Measurements from ENCODE around the gene RNMT.
A peak's percentile ranks its signal among the peaks of the same experiment; 100 is the strongest.
"Not testable (repeated sequence)": the region's sequence is repeated elsewhere in the genome, so short reads cannot be mapped to it uniquely, and the experiment has no call there.

RNMT gene

DNA sequence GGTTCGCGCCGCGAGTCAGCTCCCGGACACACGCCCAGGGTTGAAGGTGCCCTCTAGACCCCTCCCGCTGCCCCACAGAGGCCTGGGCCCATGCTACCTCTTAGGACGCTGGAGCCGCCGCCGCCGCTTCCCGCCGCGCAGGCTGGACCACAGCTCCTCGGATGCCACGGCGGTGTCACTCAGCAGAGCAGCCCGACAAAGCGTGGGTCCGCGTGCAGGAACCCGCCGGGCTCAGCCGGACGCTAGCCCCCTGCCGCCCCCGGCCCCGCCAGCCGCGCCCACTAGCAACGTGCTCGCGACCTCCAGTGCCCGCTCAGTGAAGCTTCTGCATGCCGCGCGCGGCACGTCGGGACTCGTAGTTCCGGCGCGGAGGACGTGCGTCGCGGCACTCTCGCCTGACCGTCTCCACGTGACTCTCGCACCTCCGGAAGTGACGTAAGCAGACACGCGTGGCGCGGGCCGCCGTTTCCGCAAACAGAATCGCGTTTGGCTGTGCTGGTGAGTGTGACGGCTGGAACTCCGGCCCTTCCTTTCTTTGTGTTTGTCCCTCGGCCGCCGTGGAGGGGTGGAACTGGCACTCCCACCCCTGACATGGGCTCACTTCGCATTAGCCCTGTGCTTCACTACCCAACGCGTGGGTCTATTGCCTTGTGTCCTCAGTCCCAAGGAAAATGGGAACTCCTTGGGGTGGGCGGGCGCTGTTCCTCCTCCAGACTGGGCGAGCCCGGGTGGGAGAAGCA, at the start of gene RNMT, which contains the start of gene FAM210A:
TSS of gene RNMT (plus strand) at position 442 of the 740 bp plus-strand sequence. CDS start 4,845 bp downstream, outside the sequence.
TSS of gene FAM210A (minus strand) at position 327 of the 740 bp plus-strand sequence. CDS start 44,481 bp downstream, outside the sequence.
- DNase-seq (ENCODE audit: low read depth in 2 of 2), result peak; percentile 83 to 86

DNA sequence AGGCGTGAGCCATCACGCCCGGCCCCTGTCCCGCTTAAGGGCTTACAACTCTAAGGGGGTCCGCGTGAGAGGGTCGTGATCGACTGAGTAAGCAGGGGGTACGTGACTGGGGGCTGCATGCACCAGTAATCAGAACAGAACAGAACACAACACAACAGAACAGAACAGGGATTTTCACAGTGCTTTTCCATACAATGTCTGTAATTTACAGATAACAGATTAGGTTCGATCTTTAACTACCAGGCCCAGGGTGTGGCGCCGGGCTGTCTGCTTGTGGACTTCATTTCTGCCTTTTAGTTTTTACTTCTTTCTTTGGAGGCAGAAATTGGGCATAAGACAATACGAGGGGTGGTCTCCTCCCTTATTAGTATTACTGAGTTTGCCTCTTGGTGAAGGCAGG, 49.1 kb upstream of the RNMT start:
- DNase-seq (ENCODE audit: low read depth in 2 of 2), result not testable (repeated sequence)

DNA sequence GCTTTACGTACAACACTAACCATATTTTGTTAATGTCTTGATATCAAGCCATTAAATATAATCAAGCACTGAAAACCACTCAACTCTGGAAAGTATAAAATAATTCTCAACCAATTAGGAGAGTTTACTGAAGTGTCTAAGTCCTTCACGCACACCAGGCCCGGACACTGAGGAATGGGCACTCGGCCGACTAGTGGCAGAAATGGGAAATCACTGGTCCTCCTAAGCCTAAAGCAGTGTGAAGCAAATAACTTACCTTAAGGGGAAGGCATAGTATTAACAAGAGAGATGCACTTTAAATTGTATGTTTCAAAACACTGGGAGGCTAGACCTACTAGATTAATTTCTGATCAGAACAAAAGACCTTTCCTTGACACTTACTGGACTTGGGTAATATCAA, 45.9 kb upstream of the RNMT start:
- no peak for DNase-seq (ENCODE audit: low read depth in 2 of 2)

DNA sequence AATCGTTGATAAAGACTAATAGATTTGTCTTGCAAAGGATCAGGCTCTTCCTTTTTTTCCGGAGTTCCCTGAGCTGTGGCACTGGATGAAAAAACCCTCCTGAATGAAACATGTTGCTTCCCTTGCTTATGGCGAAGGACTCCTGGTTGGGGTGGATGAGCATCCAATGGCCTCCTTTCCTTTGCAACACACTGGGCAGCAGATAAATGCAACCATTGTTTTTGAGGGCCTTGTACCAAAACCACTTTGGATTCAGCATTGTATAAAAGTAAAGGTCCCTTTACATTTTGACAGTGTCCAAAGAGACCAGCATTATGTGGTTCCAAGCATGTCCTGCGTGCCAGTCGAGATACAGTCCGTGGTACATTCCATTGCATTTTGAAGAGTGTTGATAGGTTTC, 44.8 kb upstream of the RNMT start:
- DNase-seq (ENCODE audit: low read depth in 2 of 2), result no peak

DNA sequence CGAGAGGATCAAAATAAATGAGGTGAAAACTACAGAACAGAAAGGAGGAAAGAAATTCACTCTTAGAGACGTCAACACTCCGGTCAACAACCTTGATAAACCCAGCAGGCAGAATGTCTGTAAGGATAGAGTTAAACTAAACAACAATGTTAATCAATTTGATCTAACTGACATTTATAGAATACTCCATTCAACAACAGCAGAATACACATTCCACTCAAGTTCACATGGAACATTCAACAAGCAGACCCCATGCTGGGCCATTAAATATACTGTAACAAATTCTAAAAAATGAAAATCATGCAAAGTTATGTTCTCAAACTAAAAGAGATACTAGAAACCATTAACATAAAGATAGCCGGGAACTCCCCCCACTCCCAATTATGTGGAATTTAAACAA, 41.9 kb upstream of the RNMT start:
- no peak for DNase-seq (ENCODE audit: low read depth in 2 of 2)

GRCh38 chr18:13688191-13689136, 38.0 kb upstream of the RNMT start:
- no peak for DNase-seq (ENCODE audit: low read depth in 2 of 2)

GRCh38 chr18:13690060-13690459, 36.4 kb upstream of the RNMT start:
- DNase-seq (ENCODE audit: low read depth in 2 of 2), result not testable (repeated sequence)

GRCh38 chr18:13695337-13695736, 31.1 kb upstream of the RNMT start:
- not testable (repeated sequence) for DNase-seq (ENCODE audit: low read depth in 2 of 2)

GRCh38 chr18:13696961-13697360, 29.5 kb upstream of the RNMT start:
- no peak for DNase-seq (ENCODE audit: low read depth in 2 of 2)

GRCh38 chr18:13700153-13700552, 26.3 kb upstream of the RNMT start:
- no peak for DNase-seq (ENCODE audit: low read depth in 2 of 2)

- DNase-seq (ENCODE audit: low read depth in 2 of 2), result no peak
Observed at GRCh38 chr18:13703899-13704298, 22.6 kb upstream of the RNMT start.

DNA sequence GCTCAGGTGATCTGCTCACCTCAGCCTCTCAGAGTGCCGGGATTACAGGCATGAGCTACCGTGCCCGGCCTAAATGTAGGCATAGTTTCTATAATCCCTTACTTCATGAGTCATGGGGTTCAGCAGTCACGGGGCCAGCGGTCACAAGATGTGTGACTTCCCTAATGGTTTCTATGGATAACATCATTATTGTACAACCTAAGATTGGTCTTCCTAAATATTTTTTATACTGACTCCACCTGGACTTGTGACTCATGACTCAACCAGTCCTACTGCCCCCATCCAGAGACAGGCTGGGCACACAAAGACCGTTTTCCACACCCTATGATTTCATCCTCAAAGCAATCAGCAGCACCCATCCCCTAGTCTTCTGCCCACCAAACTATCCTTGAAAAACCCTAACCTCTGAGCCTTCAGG, 16.1 kb upstream of the RNMT start:
- DNase-seq (ENCODE audit: low read depth in 2 of 2), result no peak

GRCh38 chr18:13712400-13713131, 13.9 kb upstream of the RNMT start:
- no peak for DNase-seq (ENCODE audit: low read depth in 2 of 2)

DNA sequence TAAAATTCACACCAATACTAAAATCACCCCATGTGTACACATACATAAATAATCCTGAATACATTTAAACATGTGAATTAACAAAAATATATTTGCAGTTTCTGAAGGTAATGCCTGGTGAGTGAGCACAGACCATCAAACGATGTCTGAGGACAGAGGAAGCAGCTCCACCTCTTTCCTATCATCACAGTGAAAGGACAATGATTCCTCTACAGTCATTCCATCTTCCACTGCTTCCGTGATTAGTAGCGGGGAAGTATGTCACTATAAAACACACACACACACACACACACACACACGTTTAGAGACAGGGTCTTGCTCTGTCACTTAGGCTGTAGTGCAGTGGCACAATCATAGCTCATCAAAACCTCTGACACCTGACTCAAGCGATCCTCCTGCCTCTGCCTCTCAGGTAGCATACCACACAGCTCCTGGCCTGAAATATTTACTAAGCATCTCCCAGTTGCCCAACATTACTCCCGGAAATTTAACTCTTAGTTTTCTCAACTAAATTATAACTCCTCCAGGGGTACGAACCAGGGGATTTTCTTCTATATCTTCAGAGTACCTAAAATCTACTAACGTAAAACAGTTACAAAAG, 12.9 kb upstream of the RNMT start:
- DNase-seq (ENCODE audit: low read depth in 2 of 2), result no peak

- DNase-seq (ENCODE audit: low read depth in 2 of 2), result no peak
Observed at GRCh38 chr18:13715330-13715729, 11.1 kb upstream of the RNMT start.

DNA sequence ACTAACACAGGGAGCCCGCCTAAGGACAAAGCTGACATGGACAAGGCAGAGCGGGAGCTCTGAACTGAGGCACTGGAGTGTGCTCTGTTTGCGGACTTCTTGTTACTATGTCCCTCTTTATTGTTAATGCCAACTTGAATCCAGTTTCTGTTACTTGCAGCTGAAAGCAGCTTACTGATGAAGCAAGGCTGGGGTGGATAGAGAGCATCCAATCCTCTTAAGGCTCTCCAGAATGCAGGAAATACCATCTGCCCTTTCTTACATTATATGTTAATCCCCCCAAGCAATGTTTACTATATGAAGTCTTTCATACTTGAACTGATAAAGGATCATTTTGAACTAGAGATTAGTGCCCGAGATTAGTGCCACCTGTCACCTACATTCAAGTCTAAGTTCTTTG, 9.6 kb upstream of the RNMT start:
- no peak for DNase-seq (ENCODE audit: low read depth in 2 of 2)

- DNase-seq (ENCODE audit: low read depth in 2 of 2), result no peak
Observed at GRCh38 chr18:13720123-13720522, 6.3 kb upstream of the RNMT start.

DNA sequence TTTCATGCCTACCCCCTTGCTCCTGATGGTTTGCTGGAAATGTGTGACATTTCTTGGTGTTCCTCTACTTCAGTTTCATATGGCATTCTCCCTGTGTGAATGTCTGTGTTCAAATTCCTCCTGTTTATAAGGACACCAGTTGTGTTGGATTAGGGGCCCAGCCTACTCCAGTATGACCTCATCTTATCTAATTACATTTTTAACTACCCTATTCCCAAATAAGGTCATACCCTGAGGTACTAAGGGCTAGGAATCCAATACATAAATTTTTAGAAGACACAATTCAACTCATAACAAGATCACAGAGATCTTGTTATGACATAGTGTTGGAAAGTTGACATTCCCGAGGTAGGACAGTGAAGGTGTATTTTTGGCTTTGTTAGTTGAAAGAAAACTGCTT, 5.6 kb upstream of the RNMT start:
- DNase-seq (ENCODE audit: low read depth in 2 of 2), result no peak

GRCh38 chr18:13725566-13726231, 774 bp upstream of the RNMT start:
- DNase-seq (ENCODE audit: low read depth in 2 of 2), result no peak

DNA sequence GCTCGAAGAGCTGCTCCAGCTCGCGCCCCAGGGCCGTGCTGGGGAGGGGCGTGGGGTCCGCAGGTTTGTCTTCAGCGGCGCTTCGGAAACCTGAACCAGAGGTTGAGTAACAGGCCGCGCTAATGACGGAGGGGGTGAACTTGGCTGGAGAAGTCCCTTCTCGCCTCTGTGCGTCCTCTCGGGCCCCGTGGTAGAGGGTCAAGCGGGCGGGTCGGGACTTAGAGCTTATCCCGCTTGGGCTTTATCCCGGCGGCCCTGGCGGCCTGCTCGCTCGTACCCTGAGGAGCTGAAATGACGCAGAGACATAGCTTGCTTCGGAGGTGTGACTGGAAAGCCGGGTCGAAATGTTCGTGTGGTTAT, 479 bp downstream of the RNMT start:
- no peak for DNase-seq (ENCODE audit: low read depth in 2 of 2)

DNA sequence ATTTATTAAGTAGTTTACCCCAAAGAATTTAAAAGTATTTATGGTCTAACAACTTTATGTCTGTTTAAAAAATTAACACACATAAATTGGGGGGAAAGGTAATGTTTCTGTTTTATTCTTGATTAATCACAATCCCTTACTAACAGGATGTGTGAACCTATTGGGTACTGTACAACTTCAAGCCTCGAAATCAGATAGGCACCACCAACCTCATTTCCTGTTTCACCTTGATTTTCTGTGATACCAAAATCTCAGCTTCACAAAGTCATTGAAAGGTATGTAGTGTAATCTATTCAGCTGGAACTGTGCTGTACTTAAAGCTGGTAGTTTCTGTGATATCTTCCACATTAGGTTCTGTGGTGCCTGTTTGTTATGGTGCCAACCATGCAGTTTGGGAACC, 4.0 kb downstream of the RNMT start:
- no peak for DNase-seq (ENCODE audit: low read depth in 2 of 2)
